ENCODE measurements around the gene KIAA1755.

The KIAA1755 gene

DNA sequence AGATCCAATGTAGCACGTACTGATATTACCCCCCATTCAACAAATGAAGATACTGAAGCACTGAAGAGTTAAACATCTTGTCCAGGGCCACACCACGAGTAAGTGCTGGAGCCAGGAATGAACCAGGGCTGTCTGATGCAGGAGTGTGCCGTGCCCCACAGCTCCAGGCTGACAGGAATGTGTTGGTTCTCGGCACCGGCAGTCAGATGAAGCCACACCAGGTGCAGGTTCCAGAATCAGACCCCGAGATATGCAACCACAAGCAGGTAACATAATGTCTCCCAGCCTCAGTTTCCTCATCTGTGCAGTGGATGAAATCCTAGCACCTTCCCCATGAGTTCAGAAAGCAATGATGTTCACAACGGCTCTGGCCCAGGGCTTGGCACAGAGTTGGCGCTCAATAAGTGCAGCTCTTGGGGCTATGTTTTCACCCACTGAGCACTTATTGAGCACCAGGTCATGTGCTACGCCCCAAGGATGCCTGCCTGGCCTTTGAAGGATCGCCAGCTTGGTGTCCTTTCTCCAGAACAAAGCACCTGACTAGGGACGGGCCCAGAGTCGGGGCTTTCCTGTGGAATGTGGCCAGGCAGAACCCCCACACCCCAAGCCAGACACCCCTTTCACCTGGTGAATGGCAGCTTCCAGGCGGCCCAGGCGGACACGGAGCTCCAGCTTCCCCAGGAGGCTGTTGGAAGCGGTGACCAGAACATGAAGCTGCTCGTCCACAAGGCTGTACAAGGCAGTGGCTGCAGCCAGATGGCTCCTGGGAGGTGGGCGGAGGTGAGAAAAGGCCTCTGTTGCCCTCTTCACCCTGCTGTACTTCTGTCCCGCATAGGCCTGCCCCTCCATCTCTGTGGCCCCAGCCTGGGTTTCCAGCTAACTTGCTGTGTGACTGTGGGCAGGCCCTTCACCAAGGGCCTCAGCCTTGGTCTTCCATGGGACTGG is 41.3 kb downstream of the KIAA1755 start:
- intact Hi-C loops (cut with DNase I; ENCODE audit: low total_unique reads): loop anchor here (5.0 kb wide), 1 partner anchor 47 kb away; no protein-coding TSS in a partner anchor
- no peaks in the 10 kb centered on the region for H3K36me3 ChIP-seq
- no peak overlapping the region for H3K4me3 ChIP-seq
- H3K27me3 ChIP-seq: no peaks in the 10 kb centered on the region
- no peaks in the 10 kb centered on the region for H3K9me3 ChIP-seq
- peak overlapping the region; percentile 80 to 82 for H3K27ac ChIP-seq
- peaks cover 0 to 22% (median 19%) of the 10 kb centered on the region in 4 donors for H3K4me1 ChIP-seq
- TF ChIP-seq, protein P1, sequence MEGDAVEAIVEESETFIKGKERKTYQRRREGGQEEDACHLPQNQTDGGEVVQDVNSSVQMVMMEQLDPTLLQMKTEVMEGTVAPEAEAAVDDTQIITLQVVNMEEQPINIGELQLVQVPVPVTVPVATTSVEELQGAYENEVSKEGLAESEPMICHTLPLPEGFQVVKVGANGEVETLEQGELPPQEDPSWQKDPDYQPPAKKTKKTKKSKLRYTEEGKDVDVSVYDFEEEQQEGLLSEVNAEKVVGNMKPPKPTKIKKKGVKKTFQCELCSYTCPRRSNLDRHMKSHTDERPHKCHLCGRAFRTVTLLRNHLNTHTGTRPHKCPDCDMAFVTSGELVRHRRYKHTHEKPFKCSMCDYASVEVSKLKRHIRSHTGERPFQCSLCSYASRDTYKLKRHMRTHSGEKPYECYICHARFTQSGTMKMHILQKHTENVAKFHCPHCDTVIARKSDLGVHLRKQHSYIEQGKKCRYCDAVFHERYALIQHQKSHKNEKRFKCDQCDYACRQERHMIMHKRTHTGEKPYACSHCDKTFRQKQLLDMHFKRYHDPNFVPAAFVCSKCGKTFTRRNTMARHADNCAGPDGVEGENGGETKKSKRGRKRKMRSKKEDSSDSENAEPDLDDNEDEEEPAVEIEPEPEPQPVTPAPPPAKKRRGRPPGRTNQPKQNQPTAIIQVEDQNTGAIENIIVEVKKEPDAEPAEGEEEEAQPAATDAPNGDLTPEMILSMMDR (IDR thresholded peaks at IDR 0.05): no peak
- DNase-seq: peak; percentile 17 to 63

DNA sequence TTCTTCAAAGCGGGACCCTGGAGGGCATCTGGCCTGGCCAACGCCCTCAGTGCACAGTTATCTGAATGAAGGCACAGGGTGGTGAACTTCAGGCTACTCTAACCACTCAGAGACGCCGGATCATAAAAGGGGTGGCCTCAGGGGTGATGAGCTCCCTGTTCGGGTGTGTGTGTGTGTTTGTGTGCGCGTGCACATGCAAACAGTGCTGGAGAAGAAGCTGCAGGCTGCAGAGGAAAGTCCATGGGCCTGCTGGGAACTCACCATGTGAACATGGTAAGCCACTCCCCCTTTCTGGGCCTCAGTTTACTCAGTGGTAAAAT is 42.0 kb downstream of the KIAA1755 start:
- Histone ChIP-seq H3K27ac (peak overlapping the region; percentile 80 to 82), H3K27me3 (no peaks in the 10 kb centered on the region), H3K36me3 (no peaks in the 10 kb centered on the region), H3K4me1 (peaks cover 0 to 22% (median 19%) of the 10 kb centered on the region in 4 donors), H3K4me3 (no peak overlapping the region), H3K9me3 (no peaks in the 10 kb centered on the region)
- intact Hi-C loops (cut with DNase I; ENCODE audit: low total_unique reads): loop anchor here (5.0 kb wide), 1 partner anchor 46 kb away; no protein-coding TSS in a partner anchor
- TF ChIP-seq, protein P1 (IDR thresholded peaks at IDR 0.05): no peak
- DNase-seq: peak; percentile 6 to 55

DNA sequence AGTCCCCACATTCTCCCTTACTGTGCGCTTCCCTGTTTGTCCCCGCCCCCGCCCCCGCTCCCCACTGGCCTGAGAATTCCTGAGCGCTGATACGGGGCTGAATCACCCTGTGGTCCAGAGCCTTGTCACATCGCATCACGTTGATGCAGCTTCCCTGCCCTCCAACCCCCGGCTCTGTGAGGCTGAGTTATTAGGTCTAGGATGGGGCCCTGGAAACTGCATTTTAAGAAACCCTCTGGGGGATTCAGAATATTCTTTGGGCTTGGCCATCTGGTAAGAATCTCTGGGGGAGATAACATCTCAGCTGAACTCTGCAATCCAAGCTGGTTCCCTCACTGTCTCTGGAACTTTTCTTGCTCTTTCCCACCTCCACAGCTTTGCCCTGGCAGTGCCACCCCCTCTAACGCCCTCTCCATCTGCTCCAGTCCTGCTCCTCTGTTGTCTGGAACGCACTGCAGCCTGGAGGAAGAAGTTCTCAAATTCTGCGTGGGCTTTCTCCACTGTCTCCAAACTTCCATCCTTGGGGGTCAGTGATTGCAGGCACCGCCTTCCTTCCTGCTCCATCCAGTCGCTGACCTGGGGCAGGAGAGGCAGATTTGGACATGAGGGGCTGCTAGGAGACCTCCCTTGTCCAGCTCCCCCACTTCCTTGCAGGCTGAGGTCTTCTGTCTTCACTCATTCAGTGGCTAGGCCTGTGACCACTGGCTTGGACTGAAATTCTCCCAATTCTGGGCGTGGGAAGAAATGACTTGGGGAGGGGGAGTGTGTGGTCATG is 42.6 kb downstream of the KIAA1755 start:
- TF ChIP-seq, protein P1 (IDR thresholded peaks at IDR 0.05): no peak
- Histone ChIP-seq H3K4me3 (no peak overlapping the region), H3K9me3 (no peaks in the 10 kb centered on the region), H3K4me1 (peaks cover 0 to 27% (median 19%) of the 10 kb centered on the region in 4 donors), H3K27ac (peak overlapping the region; percentile 80 to 82), H3K36me3 (no peaks in the 10 kb centered on the region), H3K27me3 (no peaks in the 10 kb centered on the region)
- intact Hi-C loops (cut with DNase I; ENCODE audit: low total_unique reads): loop anchor here (5.0 kb wide), 1 partner anchor 46 kb away; no protein-coding TSS in a partner anchor
- DNase-seq: peak; percentile 58 to 89

DNA sequence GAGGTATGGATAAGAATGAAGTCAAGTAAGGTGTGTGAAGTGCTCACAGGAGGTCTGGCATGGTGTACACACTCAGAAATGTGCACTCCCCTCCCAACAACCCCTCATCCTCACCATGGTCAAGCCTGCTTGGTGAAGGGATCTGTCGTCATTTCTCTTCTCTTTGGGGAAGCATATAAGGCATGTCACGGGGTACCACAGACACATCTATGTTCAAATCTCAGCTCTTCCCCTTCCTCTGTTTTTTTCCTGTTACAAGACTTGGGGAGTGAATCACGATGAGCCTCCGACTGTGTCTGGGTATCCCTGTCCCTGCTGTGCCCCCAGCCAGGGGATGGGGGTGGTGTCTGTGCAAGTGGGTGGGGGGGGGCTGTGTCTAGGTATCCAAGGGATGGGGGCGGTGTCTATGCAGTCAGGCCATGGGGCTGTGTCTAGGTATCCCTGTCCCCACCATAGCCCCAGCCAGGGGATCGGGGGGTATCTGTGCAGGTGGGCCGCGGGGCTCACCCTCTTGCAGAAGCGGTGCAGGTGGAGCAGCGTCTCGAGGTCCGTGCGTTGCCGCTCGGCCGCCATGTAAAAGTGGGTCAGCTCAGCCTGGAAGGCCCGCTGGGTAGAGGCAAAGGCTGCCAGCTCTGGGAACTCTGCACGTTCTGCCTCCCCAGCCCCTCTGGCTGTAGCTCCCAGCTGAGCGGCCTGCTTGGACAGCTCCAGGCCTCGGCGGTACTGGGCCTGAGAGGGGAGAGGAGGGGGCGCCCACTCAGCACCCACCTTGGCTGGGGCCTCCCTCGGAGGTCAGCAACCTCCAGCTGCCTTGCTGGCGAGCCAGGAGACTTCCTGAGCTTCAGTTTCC is 43.6 kb downstream of the KIAA1755 start:
- intact Hi-C loops (cut with DNase I; ENCODE audit: low total_unique reads): loop anchor here (5.0 kb wide), 1 partner anchor 45 kb away; no protein-coding TSS in a partner anchor
- Histone ChIP-seq H3K4me3 (no peak overlapping the region), H3K36me3 (no peaks in the 10 kb centered on the region), H3K27ac (peak overlapping the region; percentile 80 to 82), H3K4me1 (peaks cover 0 to 37% (median 23%) of the 10 kb centered on the region in 4 donors), H3K27me3 (no peaks in the 10 kb centered on the region), H3K9me3 (no peaks in the 10 kb centered on the region)
- no peak for DNase-seq
- TF ChIP-seq, protein P1 (IDR thresholded peaks at IDR 0.05): no peak

DNA sequence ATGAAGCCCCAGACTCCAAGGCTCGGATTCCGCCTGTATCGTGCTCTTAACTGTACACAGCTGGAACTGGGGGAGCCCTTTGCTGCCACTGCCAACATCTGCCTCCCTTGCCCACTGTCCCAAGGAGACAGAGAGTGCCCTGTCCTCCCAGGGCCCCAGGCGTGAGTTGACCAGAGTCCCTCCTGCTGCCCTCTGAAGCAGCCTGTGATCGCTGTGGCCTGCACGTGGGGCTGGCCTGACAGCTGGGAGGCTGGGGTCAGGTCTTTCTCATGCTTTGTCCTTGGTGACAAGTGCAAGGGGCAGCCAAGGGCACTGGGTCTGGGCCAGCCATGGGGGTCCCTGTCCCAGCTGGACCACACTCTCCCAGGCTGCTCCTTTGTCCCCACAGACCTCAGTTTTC is 44.3 kb downstream of the KIAA1755 start:
- Histone ChIP-seq H3K9me3 (no peaks in the 10 kb centered on the region), H3K4me1 (peaks cover 0 to 44% (median 29%) of the 10 kb centered on the region in 4 donors), H3K27ac (peak overlapping the region; percentile 80 to 82), H3K36me3 (no peaks in the 10 kb centered on the region), H3K4me3 (no peak overlapping the region), H3K27me3 (no peaks in the 10 kb centered on the region)
- intact Hi-C loops (cut with DNase I; ENCODE audit: low total_unique reads): loop anchor here (5.0 kb wide), 1 partner anchor 44 kb away; no protein-coding TSS in a partner anchor
- TF ChIP-seq, protein P1 (IDR thresholded peaks at IDR 0.05): no peak
- peak in 1 of 2 donors; percentile 62 for DNase-seq

All from tibial artery (tissue), 4 donors.